Epidermal melanocyte (primary cell): ENCODE data around the gene ITGAD.
"Not testable (repeated sequence)": the region's sequence is repeated elsewhere in the genome, so short reads cannot be mapped to it uniquely, and the experiment has no call there.

Experiments
- DNase-seq: peaks from one replicate; pipeline ENCODE4 v3.0.0; 2011; ENCODE audit warnings: low spot score; ENCODE audit not compliant: insufficient read length

ITGAD gene

GRCh38 chr16:31429796-31430195 lies 36.7 kb downstream of the ITGAD start:
- DNase-seq, result no peak

- DNase-seq, result no peak
Observed at GRCh38 chr16:31430380-31431052, 37.4 kb downstream of the ITGAD start.

- no peak for DNase-seq
Observed at GRCh38 chr16:31435341-31436220, 42.4 kb downstream of the ITGAD start.

- no peak for DNase-seq
Observed at GRCh38 chr16:31436221-31437045, 43.3 kb downstream of the ITGAD start.

- DNase-seq, result no peak
Observed at GRCh38 chr16:31438414-31438813, 45.3 kb downstream of the ITGAD start.

GRCh38 chr16:31439023-31439422 lies 45.9 kb downstream of the ITGAD start:
- DNase-seq, result not testable (repeated sequence)

- DNase-seq, result no peak
Observed at GRCh38 chr16:31439519-31439918, 46.4 kb downstream of the ITGAD start.

- DNase-seq, result no peak
Observed at GRCh38 chr16:31440516-31441184, 47.5 kb downstream of the ITGAD start.

- no peak for DNase-seq
Observed at GRCh38 chr16:31441956-31442355, 48.8 kb downstream of the ITGAD start.

GRCh38 chr16:31445931-31446330 lies 52.8 kb downstream of the ITGAD start:
- not testable (repeated sequence) for DNase-seq

GRCh38 chr16:31451201-31451600 lies 58.1 kb downstream of the ITGAD start:
- no peak for DNase-seq

GRCh38 chr16:31451681-31452351 lies 58.7 kb downstream of the ITGAD start:
- DNase-seq, result peak; percentile 68

- DNase-seq, result peak; percentile 49
Observed at GRCh38 chr16:31452631-31453106, 59.5 kb downstream of the ITGAD start.

GRCh38 chr16:31453255-31454204 lies 60.4 kb downstream of the ITGAD start:
- no peak for DNase-seq

GRCh38 chr16:31455601-31456314 lies 62.6 kb downstream of the ITGAD start:
- no peak for DNase-seq

GRCh38 chr16:31456988-31457360 lies 63.8 kb downstream of the ITGAD start:
- DNase-seq, result no peak

GRCh38 chr16:31458073-31458843 lies 65.1 kb downstream of the ITGAD start:
- no peak for DNase-seq
